ENCODE measurements around the gene ENO2. TPM values are rescaled to one million over a fixed set of nuclear protein-coding genes. Genes with fewer than 3 reads are reported as not detected.
A peak's percentile ranks its signal among the peaks of the same experiment; 100 is the strongest.

ENO2 gene
- polyA plus RNA-seq, 1 of the 3 experiments (the other 2 are of a cell fraction): 50.6 TPM

DNA sequence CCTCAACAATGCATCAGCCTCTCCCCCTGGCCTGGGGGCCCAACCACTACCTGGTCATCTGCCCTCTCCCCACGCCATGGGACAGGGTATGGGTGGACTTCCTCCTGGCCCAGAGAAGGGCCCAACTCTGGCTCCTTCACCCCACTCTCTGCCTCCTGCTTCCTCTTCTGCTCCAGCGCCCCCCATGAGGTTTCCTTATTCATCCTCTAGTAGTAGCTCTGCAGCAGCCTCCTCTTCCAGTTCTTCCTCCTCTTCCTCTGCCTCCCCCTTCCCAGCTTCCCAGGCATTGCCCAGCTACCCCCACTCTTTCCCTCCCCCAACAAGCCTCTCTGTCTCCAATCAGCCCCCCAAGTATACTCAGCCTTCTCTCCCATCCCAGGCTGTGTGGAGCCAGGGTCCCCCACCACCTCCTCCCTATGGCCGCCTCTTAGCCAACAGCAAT, 21.8 kb downstream of the ENO2 start:
- ChIA-PET CTCF (interaction anchor here (1.0 to 9.2 kb wide), 2 partner anchors 13 to 45 kb away, joined by 3 to 134 read pairs; no protein-coding TSS in a partner anchor), POLR2A (interaction anchor here (0.6 to 1.1 kb wide), 3 partner anchors 8 to 64 kb away, joined by 3 to 4 read pairs (median 3); partner anchors contain the start of gene SPSB2)

DNA sequence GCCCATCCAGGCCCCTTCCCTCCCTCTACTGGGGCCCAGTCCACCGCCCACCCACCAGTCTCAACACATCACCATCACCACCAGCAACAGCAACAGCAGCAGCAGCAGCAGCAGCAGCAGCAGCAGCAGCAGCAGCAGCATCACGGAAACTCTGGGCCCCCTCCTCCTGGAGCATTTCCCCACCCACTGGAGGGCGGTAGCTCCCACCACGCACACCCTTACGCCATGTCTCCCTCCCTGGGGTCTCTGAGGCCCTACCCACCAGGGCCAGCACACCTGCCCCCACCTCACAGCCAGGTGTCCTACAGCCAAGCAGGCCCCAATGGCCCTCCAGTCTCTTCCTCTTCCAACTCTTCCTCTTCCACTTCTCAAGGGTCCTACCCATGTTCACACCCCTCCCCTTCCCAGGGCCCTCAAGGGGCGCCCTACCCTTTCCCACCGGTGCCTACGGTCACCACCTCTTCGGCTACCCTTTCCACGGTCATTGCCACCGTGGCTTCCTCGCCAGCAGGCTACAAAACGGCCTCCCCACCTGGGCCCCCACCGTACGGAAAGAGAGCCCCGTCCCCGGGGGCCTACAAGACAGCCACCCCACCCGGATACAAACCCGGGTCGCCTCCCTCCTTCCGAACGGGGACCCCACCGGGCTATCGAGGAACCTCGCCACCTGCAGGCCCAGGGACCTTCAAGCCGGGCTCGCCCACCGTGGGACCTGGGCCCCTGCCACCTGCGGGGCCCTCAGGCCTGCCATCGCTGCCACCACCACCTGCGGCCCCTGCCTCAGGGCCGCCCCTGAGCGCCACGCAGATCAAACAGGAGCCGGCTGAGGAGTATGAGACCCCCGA, 22.5 kb downstream of the ENO2 start:
- Histone ChIP-seq H3K9ac (peak overlapping the region; percentile 76), H3K27ac (ENCODE audit: low read depth in 2 of 2, low read length in 1 of 2) (peak overlapping the region; percentile 60 to 90), H3K36me3 (replicated peaks in 1 of 2; ENCODE audit: control insufficient read depth in 1 of 2, insufficient read depth in 2 of 2, low read length in 1 of 2) (peaks cover 60 to 74% of the 10 kb centered on the region in 2 experiments), H3K27me3 (ENCODE audit: insufficient read depth) (no peaks in the 10 kb centered on the region), H2AFZ (ENCODE audit: low read depth) (no peak overlapping the region), H3K4me2 (peak overlapping the region; percentile 92), H3K79me2 (ENCODE audit: insufficient read depth) (peaks cover 56% of the 10 kb centered on the region), H3K4me1 (ENCODE audit: control insufficient read depth in 1 of 2, insufficient read depth in 2 of 2, low read depth in 1 of 2, low read length in 1 of 2) (peaks cover 0 to 18% of the 10 kb centered on the region in 2 experiments; a peak in 2 of 4 replicates), H4K20me1 (ENCODE audit: insufficient read depth) (peaks cover 25% of the 10 kb centered on the region), H3K9me2 (no peaks in the 10 kb centered on the region), H3K4me3 (ENCODE audit: low read depth in 2 of 2, low read length in 1 of 2) (peak overlapping the region in 1 of 2 experiments; percentile 53; a peak in 3 of 4 replicates), H3K9me3 (no peaks in the 10 kb centered on the region), H3F3A (replicated peaks; ENCODE audit: insufficient read depth) (peaks cover 53% of the 10 kb centered on the region)
- ChIA-PET POLR2A (interaction anchor here (0.8 to 1.3 kb wide), 8 partner anchors 8 to 248 kb away, joined by 3 to 15 read pairs (median 4); partner anchors contain the start of genes ENO2, SPSB2 and ZNF384), CTCF (interaction anchor here (1.0 to 9.2 kb wide), 5 partner anchors 7 to 172 kb away, joined by 3 to 134 read pairs (median 15); partner anchors contain the start of genes C1RL and SPSB2)
- DNase-seq: peak; percentile 51
- TF ChIP-seq GABPA (IDR thresholded peaks at IDR 0.05; ENCODE audit: low read depth) (no peak), RAD21 (IDR thresholded peaks at IDR 0.05; ENCODE audit: low read length) (no peak), NFIC (IDR thresholded peaks at IDR 0.05; ENCODE audit: borderline replicate concordance) (no peak), EZH2phosphoT487 (IDR thresholded peaks at IDR 0.05; ENCODE audit: borderline replicate concordance, low read depth) (no peak), CHD2 (IDR thresholded peaks at IDR 0.05; ENCODE audit: low read length, partially characterized antibody) (no peak), YY1 (IDR thresholded peaks at IDR 0.05; ENCODE audit: low read depth) (no peak), POLR2AphosphoS5 (IDR thresholded peaks at IDR 0.05; ENCODE audit: low read depth, low read length) (no peak)
- TF ChIP-seq, protein P1, sequence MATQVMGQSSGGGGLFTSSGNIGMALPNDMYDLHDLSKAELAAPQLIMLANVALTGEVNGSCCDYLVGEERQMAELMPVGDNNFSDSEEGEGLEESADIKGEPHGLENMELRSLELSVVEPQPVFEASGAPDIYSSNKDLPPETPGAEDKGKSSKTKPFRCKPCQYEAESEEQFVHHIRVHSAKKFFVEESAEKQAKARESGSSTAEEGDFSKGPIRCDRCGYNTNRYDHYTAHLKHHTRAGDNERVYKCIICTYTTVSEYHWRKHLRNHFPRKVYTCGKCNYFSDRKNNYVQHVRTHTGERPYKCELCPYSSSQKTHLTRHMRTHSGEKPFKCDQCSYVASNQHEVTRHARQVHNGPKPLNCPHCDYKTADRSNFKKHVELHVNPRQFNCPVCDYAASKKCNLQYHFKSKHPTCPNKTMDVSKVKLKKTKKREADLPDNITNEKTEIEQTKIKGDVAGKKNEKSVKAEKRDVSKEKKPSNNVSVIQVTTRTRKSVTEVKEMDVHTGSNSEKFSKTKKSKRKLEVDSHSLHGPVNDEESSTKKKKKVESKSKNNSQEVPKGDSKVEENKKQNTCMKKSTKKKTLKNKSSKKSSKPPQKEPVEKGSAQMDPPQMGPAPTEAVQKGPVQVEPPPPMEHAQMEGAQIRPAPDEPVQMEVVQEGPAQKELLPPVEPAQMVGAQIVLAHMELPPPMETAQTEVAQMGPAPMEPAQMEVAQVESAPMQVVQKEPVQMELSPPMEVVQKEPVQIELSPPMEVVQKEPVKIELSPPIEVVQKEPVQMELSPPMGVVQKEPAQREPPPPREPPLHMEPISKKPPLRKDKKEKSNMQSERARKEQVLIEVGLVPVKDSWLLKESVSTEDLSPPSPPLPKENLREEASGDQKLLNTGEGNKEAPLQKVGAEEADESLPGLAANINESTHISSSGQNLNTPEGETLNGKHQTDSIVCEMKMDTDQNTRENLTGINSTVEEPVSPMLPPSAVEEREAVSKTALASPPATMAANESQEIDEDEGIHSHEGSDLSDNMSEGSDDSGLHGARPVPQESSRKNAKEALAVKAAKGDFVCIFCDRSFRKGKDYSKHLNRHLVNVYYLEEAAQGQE (IDR thresholded peaks at IDR 0.05; ENCODE audit: low read depth, low read length): no peak
- WGBS (ENCODE audit: low lambda C conversion rate): 80% methylated on average over 26 of the region's 36 CpGs

More for the DNA sequence above, 21.8 kb downstream of the ENO2 start:
- peak; percentile 18 for DNase-seq
- peaks cover 54 to 70% of the 10 kb centered on the region in 2 experiments for H3K36me3 ChIP-seq (replicated peaks in 1 of 2; ENCODE audit: control insufficient read depth in 1 of 2, insufficient read depth in 2 of 2, low read length in 1 of 2)
- no peak overlapping the region for H3K4me2 ChIP-seq
- no peaks in the 10 kb centered on the region for H3K9me2 ChIP-seq
- no peak overlapping the region for H3K4me3 ChIP-seq (ENCODE audit: low read depth in 2 of 2, low read length in 1 of 2)
- H3F3A ChIP-seq (replicated peaks; ENCODE audit: insufficient read depth): peaks cover 46% of the 10 kb centered on the region
- H2AFZ ChIP-seq (ENCODE audit: low read depth): no peak overlapping the region
- peaks cover 0 to 18% of the 10 kb centered on the region in 2 experiments; a peak in 2 of 4 replicates for H3K4me1 ChIP-seq (ENCODE audit: control insufficient read depth in 1 of 2, insufficient read depth in 2 of 2, low read depth in 1 of 2, low read length in 1 of 2)
- H4K20me1 ChIP-seq (ENCODE audit: insufficient read depth): peaks cover 31% of the 10 kb centered on the region
- H3K9ac ChIP-seq: no peak overlapping the region
- no peaks in the 10 kb centered on the region for H3K27me3 ChIP-seq (ENCODE audit: insufficient read depth)
- peak overlapping the region in 1 of 2 experiments; percentile 11; a peak in 1 of 4 replicates for H3K27ac ChIP-seq (ENCODE audit: low read depth in 2 of 2, low read length in 1 of 2)
- TF ChIP-seq RAD21 (IDR thresholded peaks at IDR 0.05; ENCODE audit: low read length) (no peak), NFIC (IDR thresholded peaks at IDR 0.05; ENCODE audit: borderline replicate concordance) (no peak), RXRA (IDR thresholded peaks at IDR 0.05; ENCODE audit: borderline replicate concordance, low read depth) (no peak), SMC3 (IDR thresholded peaks at IDR 0.05; ENCODE audit: low read depth, low read length) (no peak), YY1 (IDR thresholded peaks at IDR 0.05; ENCODE audit: low read depth) (no peak), CHD2 (IDR thresholded peaks at IDR 0.05; ENCODE audit: low read length, partially characterized antibody) (no peak), RFX5 (IDR thresholded peaks at IDR 0.05; ENCODE audit: low read length) (no peak), POLR2AphosphoS5 (IDR thresholded peaks at IDR 0.05; ENCODE audit: low read depth, low read length) (no peak)
- TF ChIP-seq, protein P2, sequence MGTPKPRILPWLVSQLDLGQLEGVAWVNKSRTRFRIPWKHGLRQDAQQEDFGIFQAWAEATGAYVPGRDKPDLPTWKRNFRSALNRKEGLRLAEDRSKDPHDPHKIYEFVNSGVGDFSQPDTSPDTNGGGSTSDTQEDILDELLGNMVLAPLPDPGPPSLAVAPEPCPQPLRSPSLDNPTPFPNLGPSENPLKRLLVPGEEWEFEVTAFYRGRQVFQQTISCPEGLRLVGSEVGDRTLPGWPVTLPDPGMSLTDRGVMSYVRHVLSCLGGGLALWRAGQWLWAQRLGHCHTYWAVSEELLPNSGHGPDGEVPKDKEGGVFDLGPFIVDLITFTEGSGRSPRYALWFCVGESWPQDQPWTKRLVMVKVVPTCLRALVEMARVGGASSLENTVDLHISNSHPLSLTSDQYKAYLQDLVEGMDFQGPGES (IDR thresholded peaks at IDR 0.05; ENCODE audit: low read depth, low read length): no peak
- 88% methylated on average over 3 of the region's 3 CpGs for WGBS (ENCODE audit: low lambda C conversion rate)
- peaks cover 63% of the 10 kb centered on the region for H3K79me2 ChIP-seq (ENCODE audit: insufficient read depth)
- no peaks in the 10 kb centered on the region for H3K9me3 ChIP-seq

Data from SK-N-SH (cell line).